Loucy (cell line): ENCODE results near the gene ENTREP1.

Source experiments
- H2AFZ ChIP-seq: fragments of 200-600 bp; sonication (generic); 2 replicates; pipeline ENCODE4 v1.6.0; 2016; ENCODE audit warnings: antibody characterized with exemption, mild to moderate bottlenecking, low read length, moderate library complexity
- H3F3A ChIP-seq: fragments of 200-600 bp; 2 replicates; pipeline ENCODE4 v1.6.0; 2016; ENCODE audit warnings: antibody characterized with exemption, low read depth, mild to moderate bottlenecking
- H3K27me3 ChIP-seq: fragments of 200-600 bp; sonication (generic); 2 replicates; pipeline ENCODE4 v1.6.1; 2014; ENCODE audit warnings: low read length, mild to moderate bottlenecking; ENCODE audit not compliant: insufficient read depth, poor library complexity, severe bottlenecking
- H3K36me3 ChIP-seq: fragments of 200-600 bp; sonication (generic); 2 replicates; pipeline ENCODE4 v1.6.1; 2016; ENCODE audit warnings: low read length; ENCODE audit not compliant: insufficient read depth
- H3K4me1 ChIP-seq: fragments of 200-600 bp; sonication (generic); 2 replicates; pipeline ENCODE4 v1.5.1; 2014; ENCODE audit warnings: low read length, mild to moderate bottlenecking; ENCODE audit not compliant: insufficient read depth, poor library complexity, severe bottlenecking
- H3K4me2 ChIP-seq: fragments of 200-600 bp; sonication (generic); 2 replicates; pipeline ENCODE4 v1.6.0; 2014; ENCODE audit warnings: antibody characterized with exemption, low read length, low read depth, mild to moderate bottlenecking; ENCODE audit not compliant: poor library complexity, severe bottlenecking
- H3K4me3 ChIP-seq: fragments of 200-600 bp; sonication (generic); 2 replicates; pipeline ENCODE4 v1.5.1; 2014; ENCODE audit warnings: low read length, mild to moderate bottlenecking, mixed read lengths; ENCODE audit not compliant: poor library complexity, severe bottlenecking
- H3K79me2 ChIP-seq: fragments of 200-600 bp; sonication (generic); 2 replicates; pipeline ENCODE4 v1.6.1; 2014; ENCODE audit warnings: low read length; ENCODE audit not compliant: insufficient read depth
- H3K9ac ChIP-seq: fragments of 200-600 bp; sonication (generic); 2 replicates; pipeline ENCODE4 v1.6.0; 2014; ENCODE audit warnings: mild to moderate bottlenecking, low read depth, low read length, moderate library complexity; ENCODE audit not compliant: poor library complexity, severe bottlenecking
- H3K9me2 ChIP-seq: fragments of 200-600 bp; sonication (generic); replicated peaks from 2 replicates; pipeline ENCODE4 v1.6.1; 2016; ENCODE audit warnings: low read depth, low read length, mixed read lengths
- H3K9me3 ChIP-seq: fragments of 200-600 bp; sonication (generic); 2 replicates; pipeline ENCODE4 v1.6.1; 2014; ENCODE audit warnings: mild to moderate bottlenecking, antibody characterized with exemption, low read length, low read depth; ENCODE audit not compliant: insufficient read depth
- H4K20me1 ChIP-seq: fragments of 200-600 bp; sonication (generic); 2 replicates; pipeline ENCODE4 v1.6.0; 2014; ENCODE audit warnings: antibody characterized with exemption, low read length, mild to moderate bottlenecking; ENCODE audit not compliant: insufficient read depth, poor library complexity, severe bottlenecking
- CTCF ChIP-seq: fragments of 200-600 bp; sonication (generic); conservative IDR thresholded peaks from 2 replicates; pipeline ENCODE4 v1.5.1; 2014; ENCODE audit warnings: mild to moderate bottlenecking, antibody characterized with exemption, low read length
- EZH2phosphoT487 ChIP-seq: fragments of 200-600 bp; IDR thresholded peaks from 2 replicates; pipeline ENCODE4 v1.6.1; 2018; ENCODE audit warnings: antibody characterized with exemption, mild to moderate bottlenecking, moderate library complexity, borderline replicate concordance

ENTREP1 gene

DNA sequence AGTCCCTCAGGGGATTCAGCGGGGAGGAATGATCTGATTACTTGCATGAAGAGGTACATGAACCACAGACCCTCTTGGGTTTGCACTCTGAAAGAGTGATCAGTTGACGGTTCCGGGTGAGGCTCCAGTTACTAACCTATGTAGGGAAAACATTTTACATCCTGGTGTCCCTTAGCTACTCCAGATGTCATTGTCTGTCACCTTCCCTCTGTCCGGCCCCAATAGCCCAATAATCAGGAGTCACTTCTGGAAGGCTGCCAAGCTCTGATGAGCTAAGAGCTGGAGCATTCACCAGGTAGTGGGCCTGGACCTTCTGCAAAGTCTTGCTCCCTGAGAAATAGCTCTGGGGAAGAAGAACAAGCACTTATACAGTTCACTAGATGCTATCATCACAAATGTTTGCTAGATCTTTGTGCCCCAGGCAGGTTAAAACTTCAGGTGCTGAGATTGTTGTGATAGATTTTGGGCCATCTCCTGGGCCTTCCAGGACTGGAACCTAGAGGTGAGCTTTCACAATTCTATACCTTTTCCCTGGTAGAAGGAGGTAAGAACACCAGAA lies 64.5 kb downstream of the ENTREP1 start:
- Histone ChIP-seq H3K36me3 (no peaks in the 10 kb centered on the region), H4K20me1 (no peaks in the 10 kb centered on the region), H3F3A (no peaks in the 10 kb centered on the region), H3K27me3 (no peaks in the 10 kb centered on the region), H3K79me2 (no peaks in the 10 kb centered on the region), H3K4me1 (peaks cover 10% of the 10 kb centered on the region), H2AFZ (no peak overlapping the region), H3K4me2 (no peak overlapping the region), H3K4me3 (no peak overlapping the region), H3K9ac (no peak overlapping the region), H3K9me2 (no peaks in the 10 kb centered on the region), H3K9me3 (no peaks in the 10 kb centered on the region)
- no peak for TF ChIP-seq EZH2phosphoT487
- TF ChIP-seq CTCF, result no peak

DNA sequence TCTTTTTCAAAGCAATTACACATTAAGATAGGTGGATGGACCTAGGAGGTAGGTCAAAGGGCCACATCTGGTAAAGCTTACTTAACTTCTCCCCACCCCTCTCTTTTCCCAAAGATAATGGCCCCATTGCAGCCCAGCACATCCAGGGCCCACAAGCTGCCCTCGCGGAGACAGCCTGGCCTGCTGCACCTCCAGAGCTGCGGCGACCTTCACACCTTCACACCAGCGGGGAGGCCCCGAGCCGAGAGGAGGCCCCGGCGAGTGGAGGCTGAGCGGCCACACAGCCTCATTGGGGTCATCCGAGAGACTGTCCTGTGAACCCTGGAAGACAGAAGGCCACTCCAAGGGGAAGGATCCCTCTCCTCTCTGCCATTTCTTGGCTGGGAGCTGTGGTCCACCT lies 66.5 kb downstream of the ENTREP1 start:
- H3K4me2 ChIP-seq, result no peak overlapping the region
- TF ChIP-seq CTCF, result no peak
- no peak for TF ChIP-seq EZH2phosphoT487
- no peaks in the 10 kb centered on the region for H3K9me2 ChIP-seq
- no peaks in the 10 kb centered on the region for H3K27me3 ChIP-seq
- H3K36me3 ChIP-seq, result no peaks in the 10 kb centered on the region
- no peaks in the 10 kb centered on the region for H3K9me3 ChIP-seq
- H3K79me2 ChIP-seq, result no peaks in the 10 kb centered on the region
- no peaks in the 10 kb centered on the region for H4K20me1 ChIP-seq
- no peak overlapping the region for H3K4me3 ChIP-seq
- no peak overlapping the region for H3K9ac ChIP-seq
- H3K4me1 ChIP-seq, result no peaks in the 10 kb centered on the region
- no peaks in the 10 kb centered on the region for H3F3A ChIP-seq
- no peak overlapping the region for H2AFZ ChIP-seq

DNA sequence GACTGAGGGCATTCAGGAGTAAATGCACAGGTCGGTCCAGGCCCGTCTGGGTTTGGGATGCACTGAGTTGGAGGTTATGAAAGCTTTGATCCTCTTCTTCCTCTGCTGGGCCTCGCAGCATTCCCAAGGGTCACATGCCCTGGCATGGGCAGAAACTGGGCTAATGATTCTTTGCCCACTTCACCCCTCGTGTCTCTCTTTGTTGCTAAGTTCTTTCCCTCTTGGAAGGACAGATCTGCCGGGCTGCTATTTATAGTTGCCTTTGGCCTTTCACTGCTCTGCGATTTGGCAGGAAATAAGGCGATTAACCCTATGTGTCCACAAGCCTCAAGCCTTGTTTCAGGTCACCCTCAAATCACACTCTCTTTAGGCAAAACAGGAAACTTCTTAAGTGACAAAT lies 66.9 kb downstream of the ENTREP1 start:
- Histone ChIP-seq H3K27me3 (no peaks in the 10 kb centered on the region), H3F3A (no peaks in the 10 kb centered on the region), H3K9ac (no peak overlapping the region), H3K9me2 (no peaks in the 10 kb centered on the region), H3K4me1 (no peaks in the 10 kb centered on the region), H3K79me2 (no peaks in the 10 kb centered on the region), H4K20me1 (no peaks in the 10 kb centered on the region), H2AFZ (no peak overlapping the region), H3K4me2 (no peak overlapping the region), H3K9me3 (no peaks in the 10 kb centered on the region), H3K36me3 (no peaks in the 10 kb centered on the region), H3K4me3 (no peak overlapping the region)
- no peak for TF ChIP-seq EZH2phosphoT487

GRCh38 chr9:69392826-69393225 lies 67.8 kb downstream of the ENTREP1 start:
- TF ChIP-seq EZH2phosphoT487 (no peak), CTCF (no peak)
- H3K9ac ChIP-seq, result no peak overlapping the region
- H3K4me2 ChIP-seq, result no peak overlapping the region
- H3K9me3 ChIP-seq, result no peaks in the 10 kb centered on the region
- no peaks in the 10 kb centered on the region for H4K20me1 ChIP-seq
- H3K9me2 ChIP-seq, result no peaks in the 10 kb centered on the region
- H3K4me1 ChIP-seq, result no peaks in the 10 kb centered on the region
- no peak overlapping the region for H2AFZ ChIP-seq
- H3K27me3 ChIP-seq, result no peaks in the 10 kb centered on the region
- no peaks in the 10 kb centered on the region for H3K36me3 ChIP-seq
- no peaks in the 10 kb centered on the region for H3F3A ChIP-seq
- no peaks in the 10 kb centered on the region for H3K79me2 ChIP-seq
- H3K4me3 ChIP-seq, result no peak overlapping the region
